Endometrial microvascular endothelial cells (primary cell): ENCODE results near the gene PLEKHD1. TPM values are rescaled to one million over a fixed set of nuclear protein-coding genes. Genes with fewer than 3 reads are reported as not detected.
"Not testable (repeated sequence)": the region's sequence is repeated elsewhere in the genome, so short reads cannot be mapped to it uniquely, and the experiment has no call there.

ENCODE experiments used
- in situ Hi-C: cut with HindIII; loops from 2 replicates; pipeline ENCODE4 v1.10.0; 2017; ENCODE audit warnings: low sequenced_read_pairs, low pct_unique_long_range_greater_than_20kb; ENCODE audit errors: inconsistent ontology term
- total RNA-seq: library from RNA; depleted of rRNA; stranded (reverse); fragments of >200 nt; gene quantifications from one replicate; pipeline ENCODE4 v1.2.3, GENCODE V29; 2015; ENCODE audit errors: inconsistent ontology term

PLEKHD1 gene
- total RNA-seq, 1 donor from 2014 or later: not detected

DNA sequence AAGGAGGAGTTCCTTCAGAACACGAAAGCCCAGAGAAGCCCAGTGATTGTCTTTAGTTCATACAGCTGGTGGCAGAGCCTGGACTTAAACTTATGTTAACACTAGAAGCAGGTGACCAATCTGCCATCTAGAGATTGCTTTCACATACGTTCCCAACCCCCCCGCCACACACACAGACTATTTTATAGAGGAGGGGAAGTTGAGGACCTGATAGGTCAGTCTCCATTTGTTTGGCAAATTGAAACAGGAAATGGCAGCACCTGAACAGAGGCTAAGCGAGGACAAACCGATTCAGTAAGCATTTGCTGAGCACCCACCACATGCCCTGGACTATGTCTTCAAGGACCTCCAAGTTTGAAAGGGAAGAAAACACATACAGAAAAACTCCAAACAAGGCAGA is 4.8 kb upstream of the PLEKHD1 start:
- in situ Hi-C loops: no loop called here

DNA sequence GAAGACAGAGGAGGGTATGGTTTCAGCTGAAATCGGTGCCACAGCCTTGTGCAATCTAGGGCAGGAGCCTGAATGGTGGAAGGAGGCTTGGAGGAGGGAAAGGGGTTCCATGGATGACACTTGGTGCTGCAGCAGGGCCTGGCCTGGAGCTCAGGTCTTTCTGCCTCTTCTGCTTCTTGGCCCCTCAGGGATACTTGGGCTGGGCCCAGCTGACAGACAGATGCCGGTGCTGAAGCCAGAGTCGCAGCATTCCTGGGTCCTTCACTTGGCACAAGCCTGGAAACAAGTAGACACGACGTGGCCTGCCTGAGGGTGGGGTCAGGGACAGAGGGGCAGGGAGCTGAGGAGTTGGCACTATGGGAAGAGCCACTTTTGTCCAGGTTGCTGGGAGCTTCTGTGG is 4.4 kb upstream of the PLEKHD1 start:
- in situ Hi-C loops: no loop called here

DNA sequence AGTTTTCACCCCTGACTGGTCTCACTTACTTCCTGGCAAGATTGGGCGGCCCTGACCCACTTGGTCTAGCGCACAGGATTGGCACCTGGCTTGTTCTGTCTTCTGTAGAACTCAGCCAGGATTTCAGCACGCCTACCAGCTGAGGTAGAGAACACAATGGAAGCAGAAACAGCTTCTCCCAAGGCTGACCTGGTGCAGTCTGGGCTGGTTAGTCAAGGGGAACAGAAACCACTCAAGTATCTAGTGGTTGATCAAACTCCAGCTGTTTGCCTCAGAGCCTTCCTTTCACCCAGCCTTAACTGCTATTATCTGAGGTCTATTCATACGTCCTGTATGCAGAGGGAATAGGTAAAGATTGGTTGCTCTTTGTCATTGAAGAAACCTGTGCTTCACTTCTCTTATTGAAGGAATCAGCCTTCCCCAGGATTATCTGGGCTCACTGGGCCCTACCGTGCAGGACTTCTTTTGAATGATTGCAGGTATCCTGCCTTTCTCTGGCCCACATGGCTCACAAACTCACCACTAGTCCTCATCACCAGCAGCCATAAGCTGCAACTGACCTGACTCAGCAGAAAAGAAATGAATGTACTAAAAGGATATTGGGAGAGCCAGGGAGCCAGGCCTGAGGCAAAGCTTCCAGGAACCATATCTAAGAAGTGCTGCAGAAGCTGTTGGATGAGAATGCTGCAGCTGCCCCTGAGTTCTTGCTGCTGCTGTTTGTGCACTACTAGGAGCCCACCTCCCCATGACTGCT is 2.5 kb upstream of the PLEKHD1 start:
- in situ Hi-C loops: no loop called here

GRCh38 chr14:69483765-69484443 is 624 bp upstream of the PLEKHD1 start:
- in situ Hi-C loops: no loop called here

DNA sequence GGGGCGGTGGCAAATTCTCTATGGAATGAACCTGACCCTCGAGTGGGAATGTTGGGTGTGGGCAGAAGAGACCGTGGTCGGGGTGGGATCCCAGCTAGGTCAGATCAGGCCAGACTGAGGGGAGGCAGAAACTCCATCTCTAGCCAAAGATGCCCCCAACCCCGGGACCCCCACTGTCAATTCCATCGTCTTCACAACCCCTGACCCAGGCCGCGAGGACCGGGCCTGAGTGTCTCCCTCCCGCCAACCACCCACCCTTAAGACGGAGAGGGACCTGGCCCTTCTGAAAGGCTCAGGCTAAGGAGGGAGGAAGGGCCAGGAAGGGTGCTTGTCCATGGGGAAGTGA is 760 bp downstream of the PLEKHD1 start:
- in situ Hi-C loops: no loop called here

GRCh38 chr14:69485701-69486100 is 1.2 kb downstream of the PLEKHD1 start:
- in situ Hi-C loops: no loop called here

DNA sequence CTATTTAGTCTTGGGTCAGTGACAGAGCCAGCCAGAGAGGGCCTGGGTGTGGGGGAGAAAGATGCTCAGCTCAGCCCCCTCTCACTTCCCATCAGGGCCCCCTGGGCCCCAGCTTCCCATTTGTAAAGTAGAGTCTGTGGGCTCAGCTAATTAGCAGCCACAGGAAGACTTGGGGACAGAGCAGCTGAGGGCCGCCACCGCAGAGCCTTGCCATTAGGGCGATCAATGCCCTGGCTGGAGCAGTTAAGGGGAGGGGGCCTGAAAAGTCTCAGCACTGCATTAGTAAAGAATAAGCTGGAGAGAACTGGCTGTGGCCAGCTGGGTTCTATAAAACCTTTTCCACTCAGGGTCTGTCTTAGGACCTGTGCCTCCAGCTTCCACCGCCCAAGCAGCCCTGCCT is 2.7 kb downstream of the PLEKHD1 start:
- in situ Hi-C loops: no loop called here

DNA sequence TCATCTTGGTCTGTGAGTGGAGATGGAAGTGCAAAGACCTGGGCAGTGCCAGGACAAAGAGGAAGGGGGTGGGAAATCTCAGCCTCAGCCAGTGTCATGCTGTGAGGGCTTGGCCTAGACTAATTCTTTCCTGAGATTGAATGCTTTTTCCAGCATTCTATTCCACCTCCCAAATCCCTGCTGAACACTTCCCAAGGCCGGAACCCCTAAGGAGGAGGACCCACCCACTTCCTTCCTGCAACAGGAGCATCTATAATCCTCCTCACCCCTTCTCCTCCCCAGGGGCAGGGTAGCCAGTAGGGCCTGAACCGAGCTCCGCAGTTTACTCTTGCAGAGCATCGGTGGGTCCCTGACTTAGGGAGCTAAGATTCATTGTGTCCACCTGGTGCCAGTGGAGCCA is 3.2 kb downstream of the PLEKHD1 start:
- in situ Hi-C loops: no loop called here

DNA sequence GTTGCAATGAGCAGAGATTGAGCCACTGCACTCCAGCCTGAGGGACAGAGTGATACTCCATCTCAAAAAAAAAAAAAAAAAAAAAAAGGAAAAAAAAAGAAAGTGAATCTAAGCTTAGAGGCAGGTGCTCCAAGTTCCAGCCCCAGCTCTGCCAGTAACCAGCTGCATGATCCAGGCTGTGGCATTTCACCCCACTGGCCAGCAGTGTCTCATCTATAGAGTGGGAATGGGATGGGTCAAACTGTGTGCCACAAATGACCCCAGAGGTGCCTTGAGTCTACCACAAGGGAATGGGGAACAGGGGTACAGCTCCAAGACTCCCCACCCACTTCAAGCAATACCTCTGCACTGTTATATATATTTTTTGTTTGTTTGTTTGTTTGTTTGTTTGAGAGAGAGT is 5.0 kb downstream of the PLEKHD1 start:
- in situ Hi-C loops: no loop called here

DNA sequence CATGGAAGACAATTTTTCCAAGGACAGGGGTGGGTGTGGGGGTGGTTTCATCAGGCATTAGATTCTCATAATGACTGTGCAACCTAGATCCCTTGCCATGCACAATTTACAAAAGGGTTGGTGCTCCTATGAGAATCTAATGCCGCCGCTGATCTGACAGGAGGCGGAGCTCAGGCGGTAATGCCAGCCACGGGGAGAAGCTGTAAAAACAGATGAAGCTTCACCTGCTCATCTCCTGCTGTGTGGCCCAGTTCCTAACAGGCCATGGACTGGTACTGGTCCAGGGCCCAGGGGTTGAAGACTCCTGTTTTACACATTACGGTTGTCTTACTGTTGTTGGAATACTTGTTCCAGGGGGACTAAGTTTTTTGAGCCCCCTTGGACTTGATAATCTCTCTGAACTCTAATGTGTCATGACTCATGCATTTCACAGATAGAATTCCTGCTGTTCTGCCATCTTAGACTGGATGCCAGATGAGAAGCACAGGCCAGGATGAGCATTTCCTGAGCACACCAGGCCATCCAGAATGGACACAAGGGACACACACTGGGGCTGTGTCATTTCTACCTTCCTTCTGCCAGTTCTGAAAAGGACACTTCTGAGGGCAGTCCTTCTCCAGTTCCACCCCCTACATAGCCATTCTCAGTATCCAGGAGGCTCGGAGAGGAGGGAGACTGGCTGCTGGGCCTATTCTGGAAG is 5.8 kb downstream of the PLEKHD1 start:
- in situ Hi-C loops: no loop called here

DNA sequence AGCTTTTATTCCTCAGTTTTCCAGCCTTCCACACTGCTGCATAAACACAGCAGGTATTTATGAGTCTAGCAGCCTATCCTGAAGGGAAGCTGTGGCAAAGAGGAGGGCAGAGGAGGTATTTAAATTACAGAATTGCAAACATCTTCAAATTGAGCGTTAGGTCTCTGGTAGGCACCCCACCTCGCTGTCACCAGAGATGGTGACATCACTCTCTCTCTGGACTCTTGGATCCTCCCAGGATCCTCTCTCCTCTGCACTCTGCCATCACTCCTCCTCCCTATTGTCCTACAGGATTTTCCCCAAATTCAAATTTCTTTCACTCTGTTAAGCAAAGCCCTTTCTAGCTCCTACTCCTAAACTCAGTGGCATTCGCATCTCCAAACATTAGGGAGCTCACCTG is 6.7 kb downstream of the PLEKHD1 start:
- in situ Hi-C loops: no loop called here

GRCh38 chr14:69493038-69493437 is 8.5 kb downstream of the PLEKHD1 start:
- in situ Hi-C loops: no loop called here

DNA sequence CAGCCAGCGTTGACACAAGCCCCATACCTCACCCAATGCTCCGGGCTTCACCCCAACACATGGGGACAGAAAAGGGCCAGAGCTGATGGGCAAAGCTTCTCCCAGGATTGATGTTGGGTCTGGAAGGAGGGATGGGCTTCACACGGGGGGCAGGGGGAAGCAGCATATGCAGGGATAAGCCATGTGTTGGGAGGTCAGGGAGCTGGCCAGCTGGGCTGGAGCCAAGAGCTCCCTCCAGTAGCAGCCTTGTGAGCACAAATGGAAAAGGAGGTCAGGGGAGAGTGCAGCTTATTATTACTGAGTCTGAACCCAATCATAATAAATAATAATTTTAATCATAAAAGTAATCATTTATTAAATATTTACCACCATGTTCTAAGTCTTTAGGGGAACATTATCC is 9.3 kb downstream of the PLEKHD1 start:
- in situ Hi-C loops: no loop called here

DNA sequence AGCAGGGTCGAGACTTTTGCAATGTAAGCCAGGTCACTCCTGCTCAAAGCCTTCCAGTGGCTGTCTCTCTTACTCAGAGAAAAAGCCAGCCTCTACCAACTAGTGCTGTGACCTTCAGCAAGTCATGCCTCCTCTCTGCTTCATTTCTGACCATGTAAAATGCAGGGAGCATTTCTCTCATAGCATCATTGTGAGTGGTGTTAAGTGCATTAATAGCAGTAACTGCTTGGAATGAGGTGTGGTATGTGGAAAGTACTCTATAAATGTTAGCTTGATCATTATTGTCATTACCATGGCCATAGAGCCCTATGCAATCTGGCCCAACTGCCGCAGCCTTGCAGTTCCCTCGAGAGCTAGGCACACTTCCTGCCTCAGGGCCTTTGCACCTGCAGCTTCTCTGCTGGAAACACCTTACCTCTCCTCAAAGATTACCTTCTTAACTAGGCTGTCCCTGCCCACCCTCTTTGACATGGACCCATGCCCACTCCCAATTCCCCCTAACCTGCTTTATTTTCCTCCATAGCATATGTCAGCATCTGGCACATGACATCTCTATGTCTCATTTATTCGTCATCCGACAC is 10.9 kb downstream of the PLEKHD1 start:
- in situ Hi-C loops: no loop called here

DNA sequence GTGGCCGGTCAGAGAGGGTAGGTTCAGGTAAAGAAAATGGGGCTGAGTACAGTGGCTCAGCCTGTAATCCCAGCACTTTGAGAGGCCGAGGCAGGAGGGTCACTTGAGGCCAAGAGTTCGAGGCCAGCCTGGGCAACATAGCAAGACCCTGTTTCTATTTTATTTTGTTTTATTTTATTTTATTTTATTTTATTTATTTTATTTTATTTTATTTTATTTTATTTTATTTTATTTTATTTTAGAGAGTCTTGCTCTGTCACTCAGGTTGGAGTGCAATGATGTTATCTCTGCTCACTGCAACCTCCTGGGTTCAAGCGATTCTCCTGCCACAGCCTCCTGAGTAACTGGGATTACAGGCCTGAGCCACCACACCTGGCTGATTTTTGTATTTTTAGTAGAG is 13.3 kb downstream of the PLEKHD1 start:
- in situ Hi-C loops: not testable (repeated sequence)

GRCh38 chr14:69498286-69498685 is 13.8 kb downstream of the PLEKHD1 start:
- in situ Hi-C loops: not testable (repeated sequence)

DNA sequence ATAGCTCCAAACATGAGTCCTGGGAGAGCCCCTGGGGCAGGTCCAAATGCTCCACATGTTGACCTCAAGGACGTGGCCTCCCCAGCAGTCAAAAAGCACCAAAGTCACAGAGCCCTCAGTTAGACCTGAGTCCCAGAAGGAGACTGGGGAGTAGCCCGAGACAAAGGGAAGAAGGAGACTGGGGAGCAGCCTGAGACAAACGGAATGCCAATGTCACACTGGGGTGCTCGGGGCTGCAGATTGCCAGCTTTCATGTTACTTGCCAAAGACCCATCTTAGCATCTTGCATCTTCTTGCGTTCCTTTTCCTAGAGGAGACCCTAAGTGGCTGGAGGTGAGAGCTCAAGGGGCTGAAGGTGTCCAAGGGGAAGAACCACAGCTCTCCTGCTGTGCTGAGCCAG is 14.9 kb downstream of the PLEKHD1 start:
- in situ Hi-C loops: no loop called here

DNA sequence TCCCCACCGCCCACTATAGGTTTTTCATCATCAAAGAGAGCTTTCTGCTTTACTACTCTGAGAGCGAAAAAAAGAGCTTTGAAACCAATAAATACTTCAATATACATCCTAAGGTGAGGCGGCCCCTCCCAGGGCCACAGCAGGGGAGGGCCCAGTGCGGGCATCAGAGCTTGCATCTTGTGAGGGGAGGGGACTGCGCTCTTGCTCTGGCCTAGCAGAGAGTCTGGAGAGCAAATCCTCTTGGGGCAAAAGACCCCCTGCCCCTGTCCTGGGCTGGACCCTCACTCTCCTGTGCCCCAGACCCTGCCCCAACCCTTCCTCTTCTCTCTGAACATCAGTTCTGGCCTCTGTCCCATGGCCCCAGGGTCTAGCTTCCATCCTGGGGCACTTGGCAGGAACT is 15.6 kb downstream of the PLEKHD1 start:
- in situ Hi-C loops: no loop called here

GRCh38 chr14:69500736-69501135 is 16.2 kb downstream of the PLEKHD1 start:
- in situ Hi-C loops: no loop called here

GRCh38 chr14:69501423-69501838 is 16.9 kb downstream of the PLEKHD1 start:
- in situ Hi-C loops: no loop called here
